Activated CD8-positive, alpha-beta memory T cell treated with anti-CD3 and anti-CD28 coated beads for 1 hour (primary cell): Measurements from ENCODE around the gene NELFB.

Experiments used
- DNase-seq, 2 donors: peaks; one replicate each; pipeline ENCODE4 v3.0.0-alpha.2; 2020; ENCODE audit warnings: low read depth in 1 of 2; ENCODE audit errors: extremely low read depth in 1 of 2

Gene NELFB

GRCh38 chr9:137279741-137280473 is 24.8 kb downstream of the NELFB start:
- DNase-seq: no peak

- DNase-seq: no peak
These were observed 25.6 kb downstream of the NELFB start for GRCh38 chr9:137280474-137281344.

- no peak for DNase-seq
These were observed 26.4 kb downstream of the NELFB start for GRCh38 chr9:137281345-137282116.

GRCh38 chr9:137286975-137287383 is 31.9 kb downstream of the NELFB start:
- no peak for DNase-seq

- no peak for DNase-seq
These were observed 38.0 kb downstream of the NELFB start for GRCh38 chr9:137293094-137293481.

- no peak for DNase-seq
These were observed 38.5 kb downstream of the NELFB start for GRCh38 chr9:137293482-137294090.

GRCh38 chr9:137294091-137294680 is 39.1 kb downstream of the NELFB start:
- DNase-seq: no peak

- no peak for DNase-seq
These were observed 39.6 kb downstream of the NELFB start for GRCh38 chr9:137294681-137295237.

- DNase-seq: no peak
These were observed 40.2 kb downstream of the NELFB start for GRCh38 chr9:137295238-137295811.

- no peak for DNase-seq
These were observed 40.9 kb downstream of the NELFB start for GRCh38 chr9:137295849-137296669.

- no peak for DNase-seq
These were observed 41.8 kb downstream of the NELFB start for GRCh38 chr9:137296670-137297664.

GRCh38 chr9:137297966-137298365 is 42.8 kb downstream of the NELFB start:
- no peak for DNase-seq

- DNase-seq: no peak
These were observed 43.5 kb downstream of the NELFB start for GRCh38 chr9:137298401-137299202.

GRCh38 chr9:137299203-137299565 is 44.1 kb downstream of the NELFB start:
- DNase-seq: no peak

GRCh38 chr9:137299938-137300337 is 44.8 kb downstream of the NELFB start:
- no peak for DNase-seq

- DNase-seq: no peak
These were observed 45.5 kb downstream of the NELFB start for GRCh38 chr9:137300567-137301080.
